ENCODE measurements around the gene SPATA17. TPM values are rescaled to one million over a fixed set of nuclear protein-coding genes. Genes with fewer than 3 reads are reported as not detected.

Gene SPATA17
- polyA plus RNA-seq, 1 donor (not counting 4 experiments of a cell fraction or from before 2014, with no cell fraction given) = 1.8 TPM

- no peak for FAIRE-seq
- H3K27me3 ChIP-seq (ENCODE audit: control insufficient read depth, extremely low read depth, insufficient read depth, low read length) = no peaks in the 10 kb centered on the region
- no peaks in the 10 kb centered on the region for H3K79me2 ChIP-seq (ENCODE audit: control insufficient read depth, insufficient read depth, low read length)
- no peaks in the 10 kb centered on the region for H3K36me3 ChIP-seq (ENCODE audit: control insufficient read depth in 2 of 2, extremely low read depth in 1 of 2, insufficient read depth in 2 of 2, low read length in 2 of 2)
- no peak for TF ChIP-seq CTCF (optimal IDR thresholded peaks at IDR 0.05 in 1 of 3, IDR thresholded peaks at IDR 0.05 in 1 of 3, conservative IDR thresholded peaks at IDR 0.05 in 1 of 3; ENCODE audit: extremely low read depth in 1 of 3, insufficient read depth in 2 of 3, low read length in 3 of 3)
- TF ChIP-seq EZH2 (IDR thresholded peaks at IDR 0.05; ENCODE audit: low read length) = no peak
- H3K9me3 ChIP-seq (ENCODE audit: control insufficient read depth, low read depth, low read length) = no peaks in the 10 kb centered on the region
- H3K9me1 ChIP-seq (ENCODE audit: control insufficient read depth, extremely low read depth, insufficient read depth, low read length) = no peaks in the 10 kb centered on the region
- no peaks in the 10 kb centered on the region for H3K4me1 ChIP-seq (ENCODE audit: control insufficient read depth, extremely low read depth, insufficient read depth, low read length)
- H2AFZ ChIP-seq (ENCODE audit: control insufficient read depth, low read length) = no peak overlapping the region
- no peak for DNase-seq (ENCODE audit: low read depth, low spot score)
- no peak overlapping the region for H3K4me2 ChIP-seq (ENCODE audit: control insufficient read depth, extremely low read depth, insufficient read depth, low read depth, low read length)
- H3K4me3 ChIP-seq (ENCODE audit: control insufficient read depth in 2 of 3, extremely low read depth in 1 of 3, insufficient read depth in 2 of 3, low read depth in 1 of 3, low read length in 3 of 3) = no peak overlapping the region
- H4K20me1 ChIP-seq (ENCODE audit: control insufficient read depth, extremely low read depth, insufficient read depth, low read length) = no peaks in the 10 kb centered on the region
- dilution Hi-C loops (cut with MboI; ENCODE audit: extremely low pct_ligation_motif_present, low sequenced_read_pairs) = no loop called here
- no peak overlapping the region for H3K9ac ChIP-seq (ENCODE audit: control insufficient read depth, extremely low read depth, insufficient read depth, low read length)
- no peak overlapping the region for H3K27ac ChIP-seq (ENCODE audit: control insufficient read depth, insufficient read depth, low read length)
Observed at GRCh38 chr1:217813031-217813430, 181.9 kb downstream of the SPATA17 start.

- H3K4me1 ChIP-seq (ENCODE audit: control insufficient read depth, extremely low read depth, insufficient read depth, low read length) = no peaks in the 10 kb centered on the region
- H3K9me3 ChIP-seq (ENCODE audit: control insufficient read depth, low read depth, low read length) = no peaks in the 10 kb centered on the region
- no peak for DNase-seq (ENCODE audit: low read depth, low spot score)
- no peaks in the 10 kb centered on the region for H3K79me2 ChIP-seq (ENCODE audit: control insufficient read depth, insufficient read depth, low read length)
- no peaks in the 10 kb centered on the region for H3K36me3 ChIP-seq (ENCODE audit: control insufficient read depth in 2 of 2, extremely low read depth in 1 of 2, insufficient read depth in 2 of 2, low read length in 2 of 2)
- no peak for FAIRE-seq
- no peaks in the 10 kb centered on the region for H4K20me1 ChIP-seq (ENCODE audit: control insufficient read depth, extremely low read depth, insufficient read depth, low read length)
- no peak overlapping the region for H2AFZ ChIP-seq (ENCODE audit: control insufficient read depth, low read length)
- H3K4me3 ChIP-seq (ENCODE audit: control insufficient read depth in 2 of 3, extremely low read depth in 1 of 3, insufficient read depth in 2 of 3, low read depth in 1 of 3, low read length in 3 of 3) = no peak overlapping the region
- H3K27me3 ChIP-seq (ENCODE audit: control insufficient read depth, extremely low read depth, insufficient read depth, low read length) = no peaks in the 10 kb centered on the region
- H3K9ac ChIP-seq (ENCODE audit: control insufficient read depth, extremely low read depth, insufficient read depth, low read length) = no peak overlapping the region
- dilution Hi-C loops (cut with MboI; ENCODE audit: extremely low pct_ligation_motif_present, low sequenced_read_pairs) = no loop called here
- no peak overlapping the region for H3K27ac ChIP-seq (ENCODE audit: control insufficient read depth, insufficient read depth, low read length)
- no peak overlapping the region for H3K4me2 ChIP-seq (ENCODE audit: control insufficient read depth, extremely low read depth, insufficient read depth, low read depth, low read length)
- TF ChIP-seq CTCF (optimal IDR thresholded peaks at IDR 0.05 in 1 of 3, IDR thresholded peaks at IDR 0.05 in 1 of 3, conservative IDR thresholded peaks at IDR 0.05 in 1 of 3; ENCODE audit: extremely low read depth in 1 of 3, insufficient read depth in 2 of 3, low read length in 3 of 3) (no peak), EZH2 (IDR thresholded peaks at IDR 0.05; ENCODE audit: low read length) (no peak)
- no peaks in the 10 kb centered on the region for H3K9me1 ChIP-seq (ENCODE audit: control insufficient read depth, extremely low read depth, insufficient read depth, low read length)
Observed at GRCh38 chr1:217837691-217838090, 206.5 kb downstream of the SPATA17 start.
